HG03457 (cell line): Measurements from ENCODE around the gene XPO1.
"Not testable (repeated sequence)": the region's sequence is repeated elsewhere in the genome, so short reads cannot be mapped to it uniquely, and the experiment has no call there.

Experiments used
- ATAC-seq: cut with Tn5 transposase; IDR thresholded peaks from one replicate; pipeline ENCODE4 v1.9.1; 2021; ENCODE audit warnings: moderate number of reproducible peaks; ENCODE audit not compliant: unreplicated experiment

Gene XPO1, protein sequence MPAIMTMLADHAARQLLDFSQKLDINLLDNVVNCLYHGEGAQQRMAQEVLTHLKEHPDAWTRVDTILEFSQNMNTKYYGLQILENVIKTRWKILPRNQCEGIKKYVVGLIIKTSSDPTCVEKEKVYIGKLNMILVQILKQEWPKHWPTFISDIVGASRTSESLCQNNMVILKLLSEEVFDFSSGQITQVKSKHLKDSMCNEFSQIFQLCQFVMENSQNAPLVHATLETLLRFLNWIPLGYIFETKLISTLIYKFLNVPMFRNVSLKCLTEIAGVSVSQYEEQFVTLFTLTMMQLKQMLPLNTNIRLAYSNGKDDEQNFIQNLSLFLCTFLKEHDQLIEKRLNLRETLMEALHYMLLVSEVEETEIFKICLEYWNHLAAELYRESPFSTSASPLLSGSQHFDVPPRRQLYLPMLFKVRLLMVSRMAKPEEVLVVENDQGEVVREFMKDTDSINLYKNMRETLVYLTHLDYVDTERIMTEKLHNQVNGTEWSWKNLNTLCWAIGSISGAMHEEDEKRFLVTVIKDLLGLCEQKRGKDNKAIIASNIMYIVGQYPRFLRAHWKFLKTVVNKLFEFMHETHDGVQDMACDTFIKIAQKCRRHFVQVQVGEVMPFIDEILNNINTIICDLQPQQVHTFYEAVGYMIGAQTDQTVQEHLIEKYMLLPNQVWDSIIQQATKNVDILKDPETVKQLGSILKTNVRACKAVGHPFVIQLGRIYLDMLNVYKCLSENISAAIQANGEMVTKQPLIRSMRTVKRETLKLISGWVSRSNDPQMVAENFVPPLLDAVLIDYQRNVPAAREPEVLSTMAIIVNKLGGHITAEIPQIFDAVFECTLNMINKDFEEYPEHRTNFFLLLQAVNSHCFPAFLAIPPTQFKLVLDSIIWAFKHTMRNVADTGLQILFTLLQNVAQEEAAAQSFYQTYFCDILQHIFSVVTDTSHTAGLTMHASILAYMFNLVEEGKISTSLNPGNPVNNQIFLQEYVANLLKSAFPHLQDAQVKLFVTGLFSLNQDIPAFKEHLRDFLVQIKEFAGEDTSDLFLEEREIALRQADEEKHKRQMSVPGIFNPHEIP (N-terminal part only)

GRCh38 chr2:61538200-61538919 lies at the start of gene XPO1:
Gene XPO1 (minus strand): TSS chr2:61538356. CDS start chr2:61533897, 4,459 bp downstream.
- peak; percentile 66 for ATAC-seq

GRCh38 chr2:61586928-61587327 lies 48.8 kb upstream of the XPO1 start:
- ATAC-seq, result not testable (repeated sequence)

DNA sequence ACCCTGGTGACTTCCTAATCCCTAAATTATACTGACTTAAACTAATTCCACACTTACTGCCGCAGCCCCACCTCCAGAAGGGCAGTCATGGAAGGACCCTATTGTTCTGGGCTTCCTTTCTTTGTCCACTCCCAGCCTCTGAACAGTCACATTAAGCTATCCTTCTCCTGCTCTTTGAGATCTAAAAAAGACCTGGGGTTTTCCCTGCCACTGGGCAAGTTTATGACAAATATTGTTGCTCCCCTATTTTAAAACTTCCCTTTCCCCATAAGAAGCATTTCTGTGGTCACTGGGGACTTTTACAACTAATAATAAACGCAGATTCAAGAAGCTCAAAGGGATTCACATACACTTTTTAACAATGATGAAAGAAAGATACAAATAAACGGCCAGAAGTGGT lies 47.2 kb upstream of the XPO1 start:
- no peak for ATAC-seq

- not testable (repeated sequence) for ATAC-seq
Observed at GRCh38 chr2:61584368-61584767, 46.2 kb upstream of the XPO1 start.

DNA sequence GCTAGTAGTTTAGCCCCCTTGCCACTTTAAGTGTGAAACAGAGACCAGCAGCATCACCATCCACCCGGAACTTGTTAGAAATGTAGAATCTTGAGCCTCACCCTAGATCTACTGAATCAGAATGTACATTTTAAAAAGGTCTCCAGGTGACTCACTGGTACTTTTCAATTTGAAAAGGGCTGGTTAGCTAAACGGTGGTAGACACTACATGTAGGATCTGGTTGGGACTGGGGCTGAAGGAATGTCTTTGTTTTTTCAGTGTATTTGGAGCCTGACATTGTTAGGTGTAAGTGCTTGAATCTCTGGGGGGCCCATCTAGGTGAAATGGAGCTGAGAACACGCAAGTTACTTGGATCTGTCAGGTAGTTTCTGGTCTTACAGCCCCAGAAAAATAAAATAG lies 44.0 kb upstream of the XPO1 start:
- ATAC-seq, result no peak

DNA sequence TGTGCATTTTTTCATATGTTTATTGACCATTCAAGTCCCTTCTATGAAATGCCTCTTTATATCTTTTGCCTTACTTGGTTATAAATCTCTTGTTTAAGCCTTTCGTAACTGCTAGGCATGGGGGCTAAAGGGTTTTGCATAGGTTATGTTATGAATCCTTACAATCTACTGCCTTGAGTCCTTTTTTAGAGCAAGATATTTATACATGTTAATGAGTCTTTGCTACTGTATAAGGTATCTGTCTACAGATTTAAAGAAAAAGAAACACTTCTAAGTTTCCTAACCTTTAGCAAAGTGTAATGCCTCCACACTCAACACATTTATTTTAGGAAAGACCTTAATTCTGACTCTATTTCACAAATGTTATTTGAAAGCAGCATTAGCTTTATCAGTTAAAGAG lies 43.6 kb upstream of the XPO1 start:
- no peak for ATAC-seq

- ATAC-seq, result no peak
Observed at GRCh38 chr2:61575447-61575859, 37.3 kb upstream of the XPO1 start.

GRCh38 chr2:61566566-61566965 lies 28.4 kb upstream of the XPO1 start:
- ATAC-seq, result no peak

DNA sequence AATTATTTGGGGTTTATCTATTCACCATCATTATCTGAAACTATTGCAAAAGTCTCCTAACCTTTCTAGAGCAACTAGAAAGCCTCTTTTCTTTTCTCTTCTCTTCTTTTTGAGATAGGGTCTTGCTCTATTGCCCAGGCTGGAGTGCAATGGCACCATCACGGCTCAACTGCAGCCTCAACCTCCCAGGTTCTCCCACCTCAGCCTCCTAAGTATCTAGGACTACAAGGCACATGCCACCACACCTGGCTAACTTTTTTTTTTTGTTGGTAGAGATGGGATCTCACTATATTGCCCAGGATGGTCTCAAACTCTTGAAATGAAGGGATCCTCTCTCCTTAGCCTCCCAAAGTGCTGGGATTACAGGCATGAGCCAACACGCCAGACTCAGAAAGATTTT lies 24.5 kb upstream of the XPO1 start:
- no peak for ATAC-seq

GRCh38 chr2:61558160-61558559 lies 20.0 kb upstream of the XPO1 start:
- no peak for ATAC-seq

DNA sequence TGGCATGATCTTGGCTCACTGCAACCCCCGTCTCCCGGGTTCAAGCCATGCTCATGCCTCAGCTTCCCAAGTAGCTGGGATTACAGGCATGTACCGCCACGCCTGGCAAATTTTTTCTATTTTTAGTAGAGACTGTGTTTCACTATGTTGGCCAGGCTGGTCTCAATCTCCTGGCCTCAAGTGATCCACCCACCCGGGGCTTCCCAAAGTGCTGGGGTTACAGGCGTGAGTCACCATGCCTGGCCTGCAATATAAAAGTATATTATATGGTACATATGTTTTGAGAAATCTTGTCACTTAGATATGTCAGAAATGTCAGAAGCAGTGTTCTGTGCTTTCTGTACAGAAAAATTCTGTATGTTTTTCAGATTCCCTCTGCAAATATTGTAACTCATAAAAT lies 19.2 kb upstream of the XPO1 start:
- ATAC-seq, result no peak

GRCh38 chr2:61554604-61555003 lies 16.4 kb upstream of the XPO1 start:
- no peak for ATAC-seq

DNA sequence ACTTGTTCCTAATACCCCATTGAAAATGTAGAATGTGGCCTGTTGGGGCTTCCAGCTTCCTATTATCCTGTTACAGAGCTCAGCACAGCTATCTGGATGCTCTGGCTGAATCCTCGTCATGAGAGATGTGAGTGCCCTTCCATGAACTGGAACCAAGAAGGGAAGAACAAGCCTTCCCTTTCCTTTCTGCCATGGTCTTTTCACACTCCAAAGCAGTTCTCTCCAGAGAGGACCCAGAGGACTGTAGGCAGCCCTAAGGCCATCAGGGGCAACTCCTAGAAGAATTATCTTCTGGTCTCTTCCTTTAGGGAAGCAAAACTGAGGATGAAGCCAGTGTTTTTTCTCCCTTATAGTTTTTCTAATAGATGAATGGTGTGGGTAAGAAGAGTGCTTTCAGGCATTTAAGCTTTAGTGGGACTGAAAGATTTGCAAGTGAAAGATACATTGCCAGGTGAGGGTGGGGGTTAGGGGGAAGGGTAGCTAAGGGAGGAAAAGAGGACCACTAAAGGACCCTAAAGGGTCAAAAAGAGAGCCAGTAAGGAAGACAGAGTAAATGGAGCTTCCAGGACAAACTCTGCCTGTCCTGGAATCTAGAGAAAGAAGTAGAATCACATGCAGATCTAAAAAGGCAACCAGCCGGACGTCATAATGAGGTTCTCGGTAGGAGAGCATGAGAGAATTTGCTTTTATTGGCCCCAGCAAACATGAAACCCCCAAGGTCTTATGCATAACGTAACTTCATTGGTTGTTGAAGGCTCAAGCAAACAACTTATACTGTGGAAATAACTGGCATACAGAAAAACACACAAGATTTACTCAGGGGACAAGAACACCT lies 12.4 kb upstream of the XPO1 start:
- no peak for ATAC-seq

DNA sequence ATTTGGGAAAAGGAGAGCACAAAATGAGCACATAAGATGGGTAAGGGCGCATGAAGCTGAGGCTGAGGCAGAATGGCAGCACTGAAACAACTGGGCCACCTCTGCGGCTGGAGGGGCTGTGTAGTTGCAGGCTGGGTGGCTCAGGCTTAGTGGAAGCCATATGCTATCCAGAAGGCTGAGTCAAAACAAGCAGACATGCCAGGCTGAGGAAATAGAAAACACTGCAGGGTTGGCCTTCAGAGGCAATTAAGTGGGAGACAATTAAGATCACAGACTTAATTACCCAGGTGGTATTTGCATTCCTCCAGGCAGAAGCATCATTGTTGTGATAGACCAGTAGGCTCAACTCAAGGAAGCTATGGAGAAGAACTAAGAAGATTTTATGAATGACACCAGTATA lies 11.4 kb upstream of the XPO1 start:
- no peak for ATAC-seq

GRCh38 chr2:61543062-61543461 lies 4.9 kb upstream of the XPO1 start:
- no peak for ATAC-seq

DNA sequence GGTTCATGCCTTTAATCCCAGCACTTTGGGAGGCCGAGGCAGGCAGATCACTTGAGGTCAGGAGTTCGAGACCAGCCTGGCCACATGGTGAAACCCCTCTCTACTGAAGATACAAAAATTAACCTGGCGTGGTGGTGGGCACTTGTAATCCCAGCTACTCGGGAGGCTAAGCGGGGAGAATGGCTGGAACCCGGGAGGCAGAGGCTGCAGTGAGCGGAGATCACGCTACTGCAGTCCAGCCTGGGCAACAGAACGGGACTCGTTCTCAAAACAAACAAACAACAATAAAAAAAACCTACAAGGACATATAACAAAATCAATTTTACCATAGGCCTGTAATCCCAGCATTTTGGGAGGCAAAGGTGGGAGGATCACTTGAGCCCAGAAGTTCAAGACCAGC lies 2.0 kb upstream of the XPO1 start:
- not testable (repeated sequence) for ATAC-seq

GRCh38 chr2:61538920-61539520 lies 864 bp upstream of the XPO1 start:
- no peak for ATAC-seq

DNA sequence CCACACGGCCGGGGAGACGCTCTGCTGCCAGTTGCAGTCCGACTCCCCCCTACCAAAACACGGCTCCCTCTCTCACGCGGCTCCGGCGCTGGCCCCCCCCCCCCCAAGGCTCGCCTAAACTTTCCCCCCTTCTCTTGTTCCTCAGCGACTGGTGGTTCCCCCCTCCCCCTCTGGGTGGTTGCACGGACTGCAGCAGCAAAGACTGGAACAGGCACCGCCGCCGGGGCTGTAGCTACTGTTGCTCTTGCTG lies 281 bp downstream of the XPO1 start:
- no peak for ATAC-seq

DNA sequence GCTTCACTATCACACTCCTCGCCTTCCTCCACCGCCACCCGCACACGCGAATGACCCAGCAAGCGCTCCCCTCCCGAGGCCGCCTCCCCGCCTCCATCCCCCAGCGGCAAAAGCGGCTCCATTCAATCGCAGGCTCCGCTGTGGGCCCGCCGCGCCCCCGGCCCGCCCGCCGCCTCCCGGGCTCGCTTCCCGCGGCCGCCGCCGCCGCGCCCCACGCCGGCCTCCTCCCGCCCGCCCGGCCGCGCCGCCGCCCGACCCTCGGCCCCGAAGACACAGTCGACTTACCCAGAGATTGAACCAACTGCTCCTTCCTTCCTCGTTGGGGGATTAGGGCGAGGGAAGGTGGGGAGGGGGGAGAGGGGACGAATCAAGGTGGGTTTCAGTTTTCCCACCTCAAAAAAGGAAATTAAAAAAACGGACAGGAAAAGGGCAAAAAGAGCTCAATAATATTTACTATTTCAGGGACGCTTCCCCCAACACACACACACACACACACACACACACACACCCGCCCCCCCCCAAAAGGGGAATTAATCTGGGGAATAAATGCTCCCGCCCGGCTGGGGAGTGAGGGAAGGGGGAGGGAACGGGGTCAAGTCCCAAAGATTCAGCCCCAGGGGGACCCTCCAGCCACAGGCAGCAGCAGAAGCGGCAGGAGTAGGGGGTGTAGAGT lies 743 bp downstream of the XPO1 start:
- ATAC-seq, result no peak
